Type B pancreatic cell (in vitro differentiated cells): ENCODE results near the gene AKT1S1. TPM values are rescaled to one million over a fixed set of nuclear protein-coding genes. Genes with fewer than 3 reads are reported as not detected.
A peak's percentile ranks its signal among the peaks of the same experiment; 100 is the strongest.

ENCODE experiments used
- DNase-seq: peaks from one replicate; pipeline ENCODE4 v3.0.0; 2021; ENCODE audit warnings: mixed read lengths; ENCODE audit not compliant: unreplicated experiment; ENCODE audit errors: extremely low spot score
- H3K27ac Mint-ChIP-seq: 2 replicates; pipeline ENCODE4 v1.8.0; 2021; ENCODE audit warnings: mild to moderate bottlenecking, mixed read lengths
- H3K27me3 Mint-ChIP-seq: 2 replicates; pipeline ENCODE4 v1.8.0; 2021; ENCODE audit warnings: mixed read lengths
- H3K36me3 Mint-ChIP-seq: 2 replicates; pipeline ENCODE4 v1.8.0; 2021; ENCODE audit warnings: mixed read lengths
- H3K4me1 Mint-ChIP-seq: one replicate; pipeline ENCODE4 v1.8.0; 2021; ENCODE audit warnings: mixed read lengths; ENCODE audit not compliant: unreplicated experiment
- H3K4me3 Mint-ChIP-seq: 2 replicates; pipeline ENCODE4 v1.8.0; 2021; ENCODE audit warnings: mild to moderate bottlenecking, mixed read lengths
- H3K9me3 Mint-ChIP-seq: 2 replicates; pipeline ENCODE4 v1.8.0; 2021; ENCODE audit warnings: mixed read lengths
- CTCF ChIP-seq: fragments of 200-600 bp; sonication (generic); conservative IDR thresholded peaks from 2 replicates; pipeline ENCODE4 v1.5.0; 2021; ENCODE audit warnings: antibody characterized with exemption, mild to moderate bottlenecking
- total RNA-seq: library from RNA; stranded (reverse); gene quantifications from 2 replicates; pipeline ENCODE4 v1.2.1, GENCODE V29; 2021; ENCODE audit warnings: low replicate concordance

Gene AKT1S1
- total RNA-seq, 1 donor from 2014 or later, result 40.1 TPM

DNA sequence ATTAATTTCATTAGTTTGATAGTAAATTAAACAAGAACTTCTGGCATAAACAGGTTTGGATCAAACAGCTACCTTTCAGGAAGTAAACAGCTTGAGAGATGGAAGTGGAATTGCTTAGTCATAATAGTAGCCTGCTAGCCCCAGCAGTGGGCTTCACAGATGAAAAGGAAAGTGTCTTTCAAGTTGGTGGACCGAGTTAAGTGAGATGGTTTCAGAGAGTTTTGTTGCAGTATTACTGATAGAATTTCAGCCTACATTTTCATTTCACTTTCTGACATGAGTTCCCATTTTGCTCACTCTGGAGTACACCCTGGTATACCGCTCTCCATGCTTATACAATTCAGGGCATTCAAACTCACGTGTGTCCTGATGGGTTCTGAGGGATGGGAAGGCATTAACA is 28.2 kb downstream of the AKT1S1 start:
- H3K9me3 Mint-ChIP-seq, result peaks cover 3% of the 10 kb centered on the region
- H3K4me1 Mint-ChIP-seq, result peaks cover 18% of the 10 kb centered on the region
- no peak for DNase-seq
- peaks cover 21% of the 10 kb centered on the region for H3K36me3 Mint-ChIP-seq
- H3K27ac Mint-ChIP-seq, result peak overlapping the region; percentile 75
- peak overlapping the region; percentile 80 for H3K4me3 Mint-ChIP-seq
- TF ChIP-seq CTCF, result no peak
- H3K27me3 Mint-ChIP-seq, result no peaks in the 10 kb centered on the region

- Mint-ChIP-seq H3K36me3 (peaks cover 21% of the 10 kb centered on the region), H3K4me3 (peak overlapping the region; percentile 34), H3K27me3 (no peaks in the 10 kb centered on the region), H3K4me1 (peaks cover 13% of the 10 kb centered on the region), H3K9me3 (peaks cover 3% of the 10 kb centered on the region), H3K27ac (no peak overlapping the region)
- no peak for TF ChIP-seq CTCF
- DNase-seq, result no peak
These were observed 29.1 kb downstream of the AKT1S1 start for GRCh38 chr19:49847731-49848696.

DNA sequence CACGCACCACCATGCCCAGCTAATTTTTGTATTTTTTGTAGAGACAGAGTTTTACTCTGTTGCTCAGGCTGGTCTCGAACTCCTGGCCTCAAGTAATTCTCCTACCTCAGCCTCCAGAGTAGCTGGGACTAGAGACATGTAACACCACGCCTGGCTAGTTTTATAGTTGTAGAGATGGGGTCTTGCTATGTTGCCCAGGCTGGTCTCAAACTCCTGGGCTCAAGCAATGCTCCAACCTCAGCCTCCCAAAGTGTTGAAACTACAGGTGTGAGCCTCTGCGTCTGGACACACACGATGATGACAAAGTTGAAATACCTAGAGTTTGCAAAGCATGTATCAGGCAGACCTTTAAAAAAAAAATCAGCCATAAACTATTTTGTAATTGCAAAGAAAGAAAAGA is 30.7 kb downstream of the AKT1S1 start:
- H3K36me3 Mint-ChIP-seq, result peaks cover 13% of the 10 kb centered on the region
- peaks cover 4% of the 10 kb centered on the region for H3K4me1 Mint-ChIP-seq
- H3K9me3 Mint-ChIP-seq, result peaks cover 3% of the 10 kb centered on the region
- no peak for DNase-seq
- no peak overlapping the region for H3K27ac Mint-ChIP-seq
- no peak overlapping the region for H3K4me3 Mint-ChIP-seq
- no peak for TF ChIP-seq CTCF
- H3K27me3 Mint-ChIP-seq, result no peaks in the 10 kb centered on the region

- H3K9me3 Mint-ChIP-seq, result peaks cover 3% of the 10 kb centered on the region
- DNase-seq, result no peak
- no peaks in the 10 kb centered on the region for H3K27me3 Mint-ChIP-seq
- H3K4me1 Mint-ChIP-seq, result peaks cover 4% of the 10 kb centered on the region
- no peak overlapping the region for H3K27ac Mint-ChIP-seq
- peaks cover 17% of the 10 kb centered on the region for H3K36me3 Mint-ChIP-seq
- TF ChIP-seq CTCF, result no peak
- H3K4me3 Mint-ChIP-seq, result no peak overlapping the region
These were observed 31.7 kb downstream of the AKT1S1 start for GRCh38 chr19:49845414-49845813.

- H3K27me3 Mint-ChIP-seq, result no peaks in the 10 kb centered on the region
- no peaks in the 10 kb centered on the region for H3K4me1 Mint-ChIP-seq
These were observed 32.7 kb downstream of the AKT1S1 start for GRCh38 chr19:49844138-49845095.

More at GRCh38 chr19:49844138-49845095, 32.7 kb downstream of the AKT1S1 start:
- Mint-ChIP-seq H3K36me3 (peaks cover 13% of the 10 kb centered on the region), H3K9me3 (peaks cover 3% of the 10 kb centered on the region), H3K4me3 (no peak overlapping the region), H3K27ac (no peak overlapping the region)
- no peak for TF ChIP-seq CTCF
- no peak for DNase-seq
